DND-41 (cell line): Measurements from ENCODE around the gene TIRAP.
"Not testable (repeated sequence)": the region's sequence is repeated elsewhere in the genome, so short reads cannot be mapped to it uniquely, and the experiment has no call there.

Source experiments
- CTCF ChIP-seq: IDR thresholded peaks from 2 replicates; pipeline ENCODE4 v1.5.1; 2012; ENCODE audit warnings: borderline replicate concordance, low read length, moderate library complexity, mild to moderate bottlenecking; ENCODE audit not compliant: poor library complexity, severe bottlenecking; ENCODE audit errors: extremely low read depth
- EZH2 ChIP-seq: IDR thresholded peaks from 3 replicates; pipeline ENCODE4 v1.6.1; 2012; ENCODE audit warnings: borderline replicate concordance, low read depth, mild to moderate bottlenecking, moderate library complexity, low read length, inconsistent platforms; ENCODE audit not compliant: severe bottlenecking

DNA sequence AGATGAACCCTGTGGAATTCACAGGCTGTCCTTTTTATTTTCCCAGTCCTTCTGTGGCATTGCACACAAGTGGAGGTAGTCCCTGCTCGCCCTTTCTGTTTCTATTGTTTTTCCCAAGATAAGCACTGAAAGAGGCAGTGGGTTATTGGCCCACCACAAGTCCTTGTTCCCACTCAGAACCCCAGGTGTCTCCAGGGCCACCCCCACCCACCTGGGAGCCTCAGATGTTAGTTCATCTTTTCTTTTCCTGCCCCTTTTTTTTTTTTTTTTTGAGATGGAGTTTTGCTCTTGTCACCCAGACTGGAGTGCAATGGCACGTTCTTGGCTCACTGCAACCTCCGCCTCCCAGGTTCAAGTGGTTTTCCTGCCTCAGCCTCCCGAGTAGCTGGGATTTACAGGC, 25.9 kb downstream of the TIRAP start:
- TF ChIP-seq CTCF, EZH2: not testable (repeated sequence)
